ENCODE measurements around the gene TAX1BP1.
"Not testable (repeated sequence)": the region's sequence is repeated elsewhere in the genome, so short reads cannot be mapped to it uniquely, and the experiment has no call there.

TAX1BP1 gene

DNA sequence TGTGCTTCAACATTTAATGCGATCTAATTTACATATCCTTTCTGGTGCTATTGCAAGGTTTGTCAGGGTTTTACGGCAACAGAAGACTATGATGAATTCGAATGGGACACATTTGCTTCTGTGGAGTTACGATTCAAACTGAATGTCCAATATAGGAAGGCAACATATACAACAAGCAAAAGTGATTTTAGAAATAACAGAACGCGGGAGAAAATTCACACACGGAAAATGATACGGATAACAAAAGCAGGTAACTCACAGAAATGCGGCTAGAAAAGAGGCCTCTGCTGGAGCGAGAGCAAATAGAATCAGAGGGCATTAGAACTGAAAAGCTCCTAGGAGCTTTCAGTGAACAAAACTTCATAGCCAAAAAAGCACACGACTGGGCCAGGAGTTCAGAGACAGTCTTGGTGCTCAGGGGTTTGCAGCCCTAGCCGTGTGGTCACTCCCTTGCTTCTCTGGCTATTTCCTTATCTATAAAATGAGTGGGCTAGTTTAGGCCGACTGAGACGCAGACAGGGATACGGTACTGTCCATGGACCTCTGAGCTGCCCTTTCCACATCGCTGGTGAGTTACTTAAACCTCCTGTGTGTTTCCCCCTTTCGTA lies 557 bp upstream of the TAX1BP1 start:
- no peak for DNase-seq (ENCODE audit: low read depth in 2 of 2)

DNA sequence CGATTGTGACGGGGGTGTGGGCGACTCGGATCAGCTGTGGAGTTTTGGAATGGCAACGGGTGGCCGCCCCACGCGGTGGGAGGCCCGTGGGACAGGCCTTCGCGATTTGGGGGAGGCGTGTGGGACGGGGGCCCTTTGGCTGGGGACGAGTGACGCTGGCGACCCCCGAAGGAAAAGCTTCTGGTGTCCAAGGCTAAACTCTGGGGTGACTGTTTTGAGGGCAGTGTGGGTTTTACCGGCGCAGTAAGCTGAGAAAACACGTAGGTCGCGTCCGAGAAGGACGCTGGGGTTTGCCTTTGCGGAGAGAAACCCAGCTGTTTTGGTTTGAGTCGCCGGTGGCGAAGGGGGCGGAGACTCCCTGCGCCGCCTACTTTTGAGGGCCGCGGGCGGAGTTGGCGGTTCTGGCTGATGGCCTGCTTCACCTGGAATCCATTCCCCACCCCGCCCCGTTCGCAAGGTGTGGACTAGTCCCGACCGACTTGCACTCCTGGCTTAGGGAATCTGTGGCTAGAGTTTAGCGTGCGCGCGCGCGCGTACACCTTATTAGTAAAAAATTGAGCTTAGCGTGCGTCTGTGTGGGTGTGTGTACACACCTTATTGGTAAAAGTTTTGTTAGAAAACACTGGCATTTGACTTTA lies 606 bp downstream of the TAX1BP1 start:
- peak; percentile 53 to 60 for DNase-seq (ENCODE audit: low read depth in 2 of 2)

DNA sequence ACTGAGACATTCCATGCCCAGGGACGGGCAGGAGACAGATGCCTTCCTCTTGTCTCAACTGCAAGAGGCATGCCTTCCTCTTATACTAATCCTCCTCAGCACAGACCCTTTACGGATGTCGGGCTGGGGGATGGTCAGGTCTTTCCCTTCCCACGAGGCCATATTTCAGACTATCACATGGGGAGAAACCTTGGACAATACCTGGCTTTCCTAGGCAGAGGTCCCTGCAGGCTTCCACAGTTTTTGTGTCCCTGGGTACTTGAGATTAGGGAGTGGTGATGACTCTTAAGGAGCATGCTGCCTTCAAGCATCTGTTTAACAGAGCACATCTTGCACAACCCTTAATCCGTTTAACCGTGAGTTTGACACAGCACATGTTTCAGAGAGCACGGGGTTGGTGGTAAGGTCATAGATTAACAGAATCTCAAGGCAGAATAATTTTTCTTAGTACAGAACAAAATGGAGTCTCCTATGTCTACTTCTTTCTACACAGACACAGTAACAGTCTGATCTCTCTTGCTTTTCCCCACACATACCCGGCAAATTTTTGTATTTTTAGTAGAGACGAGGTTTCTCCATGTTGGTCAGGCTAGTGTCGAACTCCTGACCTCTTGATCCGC lies 2.2 kb downstream of the TAX1BP1 start:
- DNase-seq (ENCODE audit: low read depth in 2 of 2) = not testable (repeated sequence)

DNA sequence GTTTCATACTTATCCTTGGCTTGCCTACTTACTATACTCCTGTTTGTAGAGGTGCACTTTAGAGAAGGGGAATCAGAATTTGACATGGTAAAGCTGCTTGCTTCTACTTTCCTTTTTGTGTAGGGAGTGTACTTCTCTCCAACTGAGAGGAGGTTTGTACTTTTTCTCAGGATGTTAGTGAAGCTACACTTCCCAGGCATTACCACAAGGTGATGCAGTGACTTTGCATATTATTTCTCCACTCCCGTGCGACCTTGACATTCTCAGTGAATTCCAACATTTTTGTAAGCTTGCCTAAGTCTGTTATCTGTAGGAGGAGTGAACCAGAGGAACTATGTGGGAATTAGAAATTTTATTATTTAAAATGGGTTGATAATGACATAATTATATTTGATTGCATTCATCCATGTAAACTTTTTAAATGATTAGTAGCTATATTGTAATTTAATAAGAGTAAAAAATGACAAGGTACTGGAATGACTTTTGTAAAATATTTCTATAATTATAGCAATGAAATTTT lies 5.2 kb downstream of the TAX1BP1 start:
- no peak for DNase-seq (ENCODE audit: low read depth in 2 of 2)

DNA sequence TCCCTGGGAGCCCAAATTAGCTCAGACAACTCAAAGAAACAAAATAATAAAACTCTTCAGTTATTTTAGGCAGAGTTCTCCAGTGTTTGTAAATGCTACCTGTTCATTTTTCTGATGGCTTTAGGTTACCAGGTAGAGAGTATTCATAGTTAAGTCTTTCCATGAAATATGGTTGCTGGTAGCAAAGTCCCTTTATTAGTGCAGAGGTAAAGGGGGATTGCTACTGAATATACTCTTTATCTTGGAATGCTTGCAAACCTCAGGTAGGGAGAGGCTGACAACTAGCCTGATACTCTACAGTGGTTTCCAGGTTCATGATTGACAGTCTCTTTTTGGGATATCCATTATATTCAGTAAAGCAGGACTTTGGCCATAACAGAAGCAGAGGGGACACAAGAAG lies 6.5 kb downstream of the TAX1BP1 start:
- DNase-seq (ENCODE audit: low read depth in 2 of 2) = no peak

DNA sequence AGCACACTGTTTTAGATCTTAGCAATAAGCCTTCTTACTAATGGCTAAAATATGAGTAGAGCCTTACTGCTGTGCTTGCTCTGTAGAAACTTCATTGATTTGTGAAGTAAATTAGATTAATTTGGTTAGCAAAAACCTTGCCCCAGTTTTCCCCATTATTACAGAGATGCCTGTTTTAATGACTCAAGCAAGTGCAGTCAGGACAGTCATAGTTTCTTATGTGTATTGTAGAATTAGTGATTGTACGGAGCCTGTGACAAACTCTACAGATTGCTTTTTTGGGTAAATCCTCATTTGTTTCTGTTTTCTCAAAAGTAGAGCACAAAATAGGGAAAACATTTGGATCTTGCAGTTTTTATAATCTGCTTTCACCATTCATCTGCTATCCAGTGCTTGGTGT lies 7.0 kb downstream of the TAX1BP1 start:
- DNase-seq (ENCODE audit: low read depth in 2 of 2) = no peak

DNA sequence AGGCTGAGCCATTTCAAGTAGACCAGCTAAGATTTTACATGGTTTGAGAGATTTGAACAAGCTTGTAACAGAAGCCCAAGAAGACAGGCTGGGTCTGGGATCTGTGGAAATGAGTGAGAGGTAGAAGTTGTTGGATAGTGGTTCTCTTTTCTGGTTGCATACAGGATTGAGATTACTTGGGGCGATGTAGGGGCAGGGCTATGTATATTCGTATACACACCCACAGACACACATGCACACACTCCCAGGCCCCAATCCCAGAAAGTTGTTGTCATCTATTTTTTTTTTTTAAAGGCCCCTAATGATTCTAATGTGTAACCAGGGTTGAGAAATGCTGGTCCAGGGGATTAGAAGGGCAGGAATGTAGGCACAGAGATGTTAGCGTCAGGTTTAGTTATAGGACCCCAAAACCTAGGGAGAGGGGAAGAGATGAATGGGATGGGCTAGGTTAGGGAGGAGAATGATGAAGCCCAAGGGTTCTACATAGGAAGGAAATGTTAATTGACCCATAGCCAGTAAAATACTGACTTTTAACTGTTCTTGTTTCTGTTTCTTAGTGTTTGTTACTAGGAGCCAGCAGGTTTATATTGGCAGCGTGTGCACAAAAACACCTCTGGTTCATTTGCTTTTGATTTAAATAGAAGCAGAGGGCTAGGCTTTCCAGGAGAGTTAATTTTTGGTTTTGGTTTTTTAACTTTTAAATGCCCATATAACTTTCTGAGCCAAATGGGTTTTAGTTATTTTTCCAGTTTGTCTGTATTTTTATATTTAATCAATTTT lies 7.8 kb downstream of the TAX1BP1 start:
- DNase-seq (ENCODE audit: low read depth in 2 of 2) = no peak

DNA sequence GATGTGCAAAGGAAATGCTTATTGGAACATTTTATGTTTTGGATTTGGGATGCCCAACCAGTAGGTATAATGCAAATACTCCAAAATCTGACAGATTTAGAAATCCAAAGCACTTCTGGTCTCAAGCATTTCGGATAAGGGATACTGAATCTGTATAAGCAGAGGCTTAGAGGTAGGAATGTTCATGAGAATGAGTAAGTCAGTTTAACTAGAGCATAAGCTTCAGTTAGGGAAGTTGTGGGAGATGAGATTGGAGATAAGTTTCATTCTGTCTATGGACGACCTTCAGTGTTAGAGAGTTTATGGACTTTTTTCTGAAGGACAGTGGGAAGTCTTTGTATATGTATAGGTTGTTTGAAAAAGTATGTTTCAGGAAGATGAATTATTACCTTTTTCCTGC lies 10.4 kb downstream of the TAX1BP1 start:
- no peak for DNase-seq (ENCODE audit: low read depth in 2 of 2)

DNA sequence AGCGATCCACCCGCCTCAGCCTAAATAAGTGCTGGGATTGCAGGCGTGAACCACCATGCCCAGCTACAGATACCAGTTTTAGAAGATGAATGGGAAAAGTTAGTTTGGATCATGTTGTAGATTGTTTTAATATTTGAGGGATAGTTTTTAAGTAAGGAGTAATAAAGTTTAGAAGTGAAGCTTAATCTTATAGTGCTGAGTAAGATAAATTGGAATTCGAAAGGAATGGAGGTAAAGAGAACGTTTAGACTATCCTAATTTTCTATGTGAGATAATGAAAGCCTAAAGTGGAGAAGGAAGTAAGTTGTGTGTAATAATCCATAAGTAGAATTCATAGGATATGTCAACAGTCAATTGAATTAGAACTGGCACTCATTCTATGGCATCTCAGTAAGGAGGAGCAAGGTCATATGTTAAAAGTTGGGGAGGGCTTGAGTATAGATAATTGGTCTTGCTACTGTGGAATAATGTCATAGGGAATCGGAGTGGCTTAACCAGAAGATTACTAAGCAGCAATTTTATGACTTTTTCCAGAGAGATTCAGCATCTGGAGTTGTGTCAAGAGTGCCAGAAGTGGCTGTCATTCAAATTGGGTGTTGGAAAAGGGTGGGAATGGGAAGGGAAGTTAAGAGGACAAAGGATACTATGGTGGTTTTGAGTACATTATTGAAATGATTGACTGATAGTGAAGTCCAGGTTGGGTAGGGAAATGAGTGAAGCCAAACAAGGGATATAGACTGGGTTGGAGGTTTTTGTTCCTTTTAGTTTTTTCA lies 12.1 kb downstream of the TAX1BP1 start:
- DNase-seq (ENCODE audit: low read depth in 2 of 2) = no peak

DNA sequence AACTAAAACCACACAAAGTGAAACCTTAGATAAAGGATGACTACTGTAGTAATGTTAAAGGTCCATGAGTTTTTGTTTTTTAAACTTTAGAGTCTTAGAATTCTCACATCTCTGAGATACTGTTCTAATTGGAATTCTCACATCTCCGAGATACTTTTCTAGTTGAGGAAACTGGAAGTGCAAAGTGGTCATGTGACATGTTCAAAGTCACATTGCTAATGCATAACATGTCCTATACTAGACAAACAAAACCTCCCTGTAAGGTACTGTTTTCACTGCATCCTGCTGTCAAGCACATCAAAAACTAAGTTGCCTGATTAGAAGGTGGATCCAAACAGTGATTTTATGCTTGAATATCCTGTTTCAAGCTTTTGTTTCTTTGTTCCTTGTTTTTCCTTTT lies 13.9 kb downstream of the TAX1BP1 start:
- DNase-seq (ENCODE audit: low read depth in 2 of 2) = no peak

DNA sequence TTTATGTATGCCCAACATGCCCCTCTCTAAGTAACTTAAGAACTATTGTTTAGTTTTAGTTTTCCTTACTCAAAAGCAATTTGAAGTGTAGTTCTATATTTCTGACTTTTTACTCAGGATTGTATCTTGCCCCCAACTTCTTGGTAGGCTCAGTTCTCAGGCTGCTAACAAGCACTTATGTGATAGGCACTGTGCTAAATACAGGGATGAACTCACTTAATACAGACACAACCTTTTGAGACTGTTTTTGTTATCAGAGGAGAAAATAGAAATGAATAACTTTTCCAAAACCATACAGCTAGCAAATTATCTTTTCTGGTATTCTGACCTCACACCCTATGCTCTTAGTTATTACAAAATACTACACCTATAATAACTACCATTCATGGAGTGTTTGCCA lies 16.3 kb downstream of the TAX1BP1 start:
- no peak for DNase-seq (ENCODE audit: low read depth in 2 of 2)

DNA sequence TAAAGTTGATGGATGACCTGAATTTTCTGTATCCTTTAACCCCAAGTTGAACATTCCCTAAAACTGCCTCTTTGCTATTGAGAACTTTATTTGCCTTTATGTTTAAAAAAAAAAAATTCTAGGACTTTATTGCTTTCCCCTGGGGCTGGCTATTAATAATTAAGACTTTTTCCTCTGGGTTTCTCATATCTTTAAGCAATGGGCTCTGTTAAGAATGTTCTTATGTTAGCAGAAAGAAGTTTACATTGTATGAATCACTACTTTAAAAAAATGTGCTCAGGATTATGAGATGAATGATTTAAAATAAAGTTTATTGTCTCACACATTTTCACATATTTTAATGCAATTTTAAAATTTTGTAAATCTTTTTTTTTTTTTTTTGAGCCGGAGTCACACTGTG lies 19.5 kb downstream of the TAX1BP1 start:
- no peak for DNase-seq (ENCODE audit: low read depth in 2 of 2)

DNA sequence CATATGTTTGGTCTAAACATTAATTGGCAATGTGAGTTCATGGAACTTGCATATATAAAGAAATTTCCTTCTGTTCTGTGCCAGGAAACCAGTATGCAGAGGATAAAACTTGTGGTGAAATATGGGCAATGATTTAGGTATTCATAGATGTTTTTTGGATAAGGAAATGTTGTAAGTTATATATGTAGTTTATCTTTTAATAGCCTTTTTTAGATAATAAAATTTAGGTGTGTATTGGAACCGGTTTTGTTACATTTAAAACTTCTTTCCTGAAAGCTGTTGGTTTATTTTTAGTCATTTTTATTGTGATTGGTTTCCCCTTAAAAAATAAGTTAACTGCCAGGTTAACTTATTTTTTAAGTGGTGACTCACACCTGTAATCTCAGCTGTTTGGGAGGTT lies 22.1 kb downstream of the TAX1BP1 start:
- DNase-seq (ENCODE audit: low read depth in 2 of 2) = no peak

DNA sequence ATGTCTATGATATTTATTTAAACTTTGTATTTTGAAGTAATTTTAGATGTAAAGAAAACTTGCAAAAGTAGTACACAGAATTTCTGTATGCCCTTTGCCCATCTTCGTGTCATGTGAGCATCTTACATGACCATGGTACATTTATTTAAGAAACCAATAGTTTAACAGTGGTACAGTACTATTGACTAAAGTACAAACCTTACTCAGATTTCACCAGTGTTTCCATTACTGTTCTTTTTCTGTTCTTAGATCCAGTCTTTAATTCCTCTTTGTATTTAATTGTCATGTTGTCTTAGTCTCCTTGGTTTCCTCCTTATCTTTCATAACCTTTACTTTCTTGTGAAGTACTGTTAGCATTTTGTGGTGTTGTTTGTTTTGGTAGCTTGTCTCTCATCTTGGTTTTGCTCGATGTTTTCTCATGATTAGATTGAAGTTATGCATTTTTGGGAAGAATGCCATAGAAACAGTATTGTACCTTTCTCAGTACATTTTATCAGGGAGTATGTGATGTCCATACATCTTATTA lies 24.1 kb downstream of the TAX1BP1 start:
- DNase-seq (ENCODE audit: low read depth in 2 of 2) = no peak

DNA sequence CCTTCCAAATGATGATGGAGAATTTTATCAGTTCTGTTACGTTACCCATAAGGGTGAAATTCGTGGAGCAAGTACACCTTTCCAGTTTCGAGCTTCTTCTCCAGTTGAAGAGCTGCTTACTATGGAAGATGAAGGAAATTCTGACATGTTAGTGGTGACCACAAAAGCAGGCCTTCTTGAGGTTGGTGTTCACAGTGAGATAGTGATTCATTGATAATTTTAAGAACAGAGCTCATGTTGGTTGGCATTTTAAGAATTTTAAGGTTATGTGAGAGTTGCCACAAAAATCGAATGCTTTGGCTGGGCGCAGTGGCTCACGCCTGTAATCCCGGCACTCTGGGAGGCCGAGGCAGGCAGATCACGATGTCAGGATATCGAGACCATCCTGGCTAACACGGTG lies 25.9 kb downstream of the TAX1BP1 start:
- DNase-seq (ENCODE audit: low read depth in 2 of 2) = no peak

DNA sequence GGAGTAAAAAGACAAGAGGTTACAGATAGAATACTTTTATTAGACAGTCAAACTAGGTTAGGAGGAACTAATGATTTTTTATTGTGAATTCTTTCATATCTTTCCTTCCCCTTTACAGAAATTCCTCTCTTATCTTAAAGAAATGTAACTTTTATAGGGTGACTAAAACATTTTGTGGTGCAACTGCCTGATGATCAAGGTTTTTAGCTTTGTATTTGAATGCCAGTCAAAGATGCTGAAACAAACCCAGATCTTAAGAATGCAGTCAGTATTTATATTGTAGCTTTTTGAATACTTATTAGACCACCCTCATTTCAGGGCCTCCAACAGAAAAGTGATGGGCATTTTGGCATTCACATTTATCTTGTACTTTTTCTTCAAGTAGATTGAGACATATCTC lies 27.4 kb downstream of the TAX1BP1 start:
- DNase-seq (ENCODE audit: low read depth in 2 of 2) = no peak

DNA sequence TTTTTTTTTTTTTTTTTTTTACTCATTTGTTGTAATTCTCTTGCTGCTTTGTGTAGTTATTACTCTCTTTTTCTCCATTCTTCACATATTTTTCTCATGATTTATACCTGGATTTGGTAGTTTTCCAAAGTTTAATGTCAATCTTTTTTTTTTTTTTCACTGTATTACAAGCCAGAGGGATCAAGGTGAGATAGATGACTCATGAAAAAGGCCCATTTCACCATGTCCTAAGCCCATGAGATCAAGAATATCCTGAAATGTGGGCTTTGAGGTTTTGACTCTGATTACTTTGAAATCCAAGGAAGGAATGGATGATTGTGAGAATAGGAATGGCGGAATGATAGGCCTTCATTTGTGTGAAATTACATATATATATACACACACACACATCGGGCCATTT lies 31.1 kb downstream of the TAX1BP1 start:
- no peak for DNase-seq (ENCODE audit: low read depth in 2 of 2)

DNA sequence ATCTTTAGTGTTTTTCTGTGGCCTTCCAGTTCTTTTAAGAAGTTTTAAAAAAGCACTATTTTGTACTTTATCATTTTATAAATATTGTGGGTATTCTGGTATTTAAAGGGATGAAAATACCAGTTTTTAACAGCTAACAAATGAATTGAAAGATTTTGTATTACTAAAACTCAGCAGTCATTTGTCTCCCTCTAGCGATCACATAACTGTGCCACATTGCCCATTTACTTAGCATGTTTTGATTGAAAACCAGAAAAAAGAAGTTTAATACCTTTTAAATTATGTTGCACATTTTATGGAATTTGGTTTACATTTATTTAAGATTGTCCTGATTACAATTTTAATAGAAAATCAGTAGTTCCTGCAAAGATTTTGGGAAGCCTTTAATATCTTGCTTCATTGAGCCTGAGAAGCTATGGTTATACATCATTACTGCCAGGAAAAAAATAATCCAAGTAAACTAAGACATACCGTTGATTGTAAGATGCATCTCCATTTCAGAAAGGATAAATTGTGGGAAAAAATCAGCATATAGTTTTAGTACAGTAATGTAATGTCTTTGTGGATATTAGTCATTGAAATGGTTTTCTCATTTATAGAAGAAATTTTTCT lies 34.9 kb downstream of the TAX1BP1 start:
- no peak for DNase-seq (ENCODE audit: low read depth in 2 of 2)

DNA sequence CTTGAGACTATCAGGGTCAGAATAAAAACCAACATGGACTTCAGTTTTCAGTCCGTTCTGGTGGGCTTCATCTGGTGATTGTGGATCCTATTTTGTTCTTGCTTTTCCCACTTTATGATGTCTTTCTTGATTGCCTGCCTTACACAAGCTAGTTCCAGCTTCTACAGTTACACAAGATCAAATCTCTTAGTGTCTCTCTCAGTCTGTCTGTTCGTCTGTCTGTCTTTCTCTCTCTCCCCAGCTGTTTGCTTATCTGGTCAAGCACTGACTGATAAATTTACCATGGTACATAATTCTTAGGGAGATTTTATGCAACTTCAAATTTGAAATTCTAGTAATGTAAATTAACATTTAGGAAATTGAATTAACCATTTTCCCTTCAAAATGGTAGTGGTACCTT lies 35.8 kb downstream of the TAX1BP1 start:
- DNase-seq (ENCODE audit: low read depth in 2 of 2) = no peak

DNA sequence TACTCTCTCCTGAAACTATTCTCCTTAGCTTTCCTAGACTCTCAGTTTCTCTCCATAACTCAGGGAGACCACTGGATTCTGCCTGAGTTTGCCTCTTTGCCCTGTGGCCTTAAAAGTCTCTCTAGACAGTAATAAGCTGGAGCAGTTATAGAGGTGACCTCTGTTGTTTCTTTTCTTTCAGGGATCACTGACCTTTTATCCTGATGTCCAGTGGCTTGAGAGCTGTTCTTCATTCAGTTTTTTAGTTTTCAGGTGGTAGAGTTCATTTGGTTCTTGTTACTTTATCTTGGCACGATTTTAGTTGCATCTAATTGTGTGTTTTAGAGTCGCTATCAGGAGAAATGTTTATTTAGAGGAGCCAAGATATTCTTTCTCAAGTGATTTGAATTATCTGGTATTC lies 37.7 kb downstream of the TAX1BP1 start:
- DNase-seq (ENCODE audit: low read depth in 2 of 2) = no peak

DNA sequence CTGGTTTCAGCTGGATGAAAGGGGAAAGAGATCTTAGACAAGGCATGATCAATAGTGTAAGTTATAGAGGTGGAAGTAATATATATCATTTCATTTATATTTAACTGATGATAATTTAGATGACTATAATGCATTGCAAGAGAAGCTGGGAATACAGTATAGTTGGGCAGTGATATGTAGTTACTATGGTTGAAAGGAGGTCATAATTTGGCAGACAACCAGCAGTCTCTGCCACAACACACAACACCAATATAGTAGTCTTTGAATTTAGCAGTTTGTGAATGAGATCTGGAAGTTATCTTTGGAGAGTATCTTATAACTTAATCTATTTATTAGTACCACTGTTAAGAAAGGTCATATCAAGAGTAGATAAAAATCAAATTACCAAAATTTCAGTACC lies 39.9 kb downstream of the TAX1BP1 start:
- no peak for DNase-seq (ENCODE audit: low read depth in 2 of 2)

All from stimulated activated CD4-positive, alpha-beta T cell treated with anti-CD3 and anti-CD28 coated beads, Interleukin-1b, Interleukin-23, amount 100 ng/mL, for 1 hour (primary cell).